ENCODE measurements around the gene HCN2. TPM values are rescaled to one million over a fixed set of nuclear protein-coding genes. Genes with fewer than 3 reads are reported as not detected.
"Not testable (repeated sequence)": the region's sequence is repeated elsewhere in the genome, so short reads cannot be mapped to it uniquely, and the experiment has no call there.

The HCN2 gene
- total RNA-seq, 2 donors from 2014 or later = 0.14 to 8.5 TPM

DNA sequence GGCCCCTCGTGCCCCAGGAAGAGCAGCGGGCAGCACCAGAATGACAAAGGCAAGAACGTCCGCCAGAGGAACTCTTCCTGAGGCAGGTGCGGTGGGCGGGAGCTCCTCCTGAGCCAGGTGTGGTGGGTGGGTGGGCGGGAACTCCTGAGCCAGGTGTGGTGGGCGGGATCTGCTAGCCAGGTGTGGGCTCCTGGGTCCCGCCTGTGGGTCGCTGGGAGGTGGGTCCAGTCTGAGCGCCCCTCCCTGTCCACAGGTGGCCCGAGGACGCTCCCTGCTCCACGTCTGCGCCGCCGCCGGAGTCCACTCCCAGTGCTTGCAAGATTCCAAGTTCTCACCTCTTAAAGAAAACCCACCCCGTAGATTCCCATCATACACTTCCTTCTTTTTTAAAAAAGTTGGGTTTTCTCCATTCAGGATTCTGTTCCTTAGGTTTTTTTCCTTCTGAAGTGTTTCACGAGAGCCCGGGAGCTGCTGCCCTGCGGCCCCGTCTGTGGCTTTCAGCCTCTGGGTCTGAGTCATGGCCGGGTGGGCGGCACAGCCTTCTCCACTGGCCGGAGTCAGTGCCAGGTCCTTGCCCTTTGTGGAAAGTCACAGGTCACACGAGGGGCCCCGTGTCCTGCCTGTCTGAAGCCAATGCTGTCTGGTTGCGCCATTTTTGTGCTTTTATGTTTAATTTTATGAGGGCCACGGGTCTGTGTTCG lies 7.0 kb upstream of the HCN2 start:
- H3K27me3 ChIP-seq (replicated peaks; ENCODE audit: insufficient read depth) = no peaks in the 10 kb centered on the region
- peaks cover 11 to 21% of the 10 kb centered on the region in 2 donors for H3K36me3 ChIP-seq
- intact Hi-C loops (cut with DNase I) = loop anchor here (2.0 kb wide), 1 partner anchor 64 kb away; no protein-coding TSS in a partner anchor
- TF ChIP-seq CTCF (IDR thresholded peaks at IDR 0.05) (no peak), POLR2AphosphoS5 (IDR thresholded peaks at IDR 0.05) (no peak), POLR2A (IDR thresholded peaks at IDR 0.05) (no peak)
- H3K4me3 ChIP-seq = no peak overlapping the region
- H3K9me3 ChIP-seq = no peaks in the 10 kb centered on the region
- whole genome bisulfite sequencing = 88% methylated on average over 31 of the region's 31 CpGs
- no peak for DNase-seq (ENCODE audit: low spot score)
- no peak overlapping the region for H3K27ac ChIP-seq
- H3K4me1 ChIP-seq (replicated peaks) = no peaks in the 10 kb centered on the region

GRCh38 chr19:583198-583967 lies 6.3 kb upstream of the HCN2 start:
- no peak overlapping the region for H3K27ac ChIP-seq
- no peaks in the 10 kb centered on the region for H3K9me3 ChIP-seq
- WGBS = 84% methylated on average over 26 of the region's 27 CpGs
- peaks cover 5% of the 10 kb centered on the region for H3K4me1 ChIP-seq (replicated peaks)
- H3K27me3 ChIP-seq (replicated peaks; ENCODE audit: insufficient read depth) = no peaks in the 10 kb centered on the region
- no peak overlapping the region for H3K4me3 ChIP-seq
- H3K36me3 ChIP-seq = peaks cover 11 to 21% of the 10 kb centered on the region in 2 donors
- intact Hi-C loops (cut with DNase I) = loop anchor here (2.0 kb wide), 1 partner anchor 63 kb away; no protein-coding TSS in a partner anchor
- TF ChIP-seq CTCF (IDR thresholded peaks at IDR 0.05) (no peak), POLR2AphosphoS5 (IDR thresholded peaks at IDR 0.05) (no peak), POLR2A (IDR thresholded peaks at IDR 0.05) (no peak)
- DNase-seq (ENCODE audit: low spot score) = no peak

DNA sequence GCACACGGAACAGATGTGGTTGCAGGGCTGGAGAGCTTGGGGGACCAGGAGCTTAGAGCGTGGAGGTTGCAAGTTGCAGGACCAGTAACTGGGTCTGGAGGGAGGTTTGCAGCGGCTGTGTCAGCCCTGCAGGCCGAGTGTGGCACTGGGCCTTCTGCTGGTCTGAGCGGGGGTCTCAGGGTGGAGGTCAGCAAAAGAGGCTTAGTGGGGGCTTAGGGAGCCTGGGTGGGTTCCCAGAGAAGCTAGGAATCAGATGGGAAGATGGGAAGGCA lies 5.8 kb upstream of the HCN2 start:
- peaks cover 11 to 21% of the 10 kb centered on the region in 2 donors for H3K36me3 ChIP-seq
- no peak overlapping the region for H3K27ac ChIP-seq
- intact Hi-C loops (cut with DNase I) = loop anchor here (2.0 kb wide), 1 partner anchor 63 kb away; no protein-coding TSS in a partner anchor
- TF ChIP-seq POLR2A (IDR thresholded peaks at IDR 0.05) (no peak), CTCF (IDR thresholded peaks at IDR 0.05) (no peak), POLR2AphosphoS5 (IDR thresholded peaks at IDR 0.05) (no peak)
- DNase-seq (ENCODE audit: low spot score) = no peak
- WGBS = 78% methylated on average over 5 of the region's 5 CpGs
- no peak overlapping the region for H3K4me3 ChIP-seq
- no peaks in the 10 kb centered on the region for H3K9me3 ChIP-seq
- H3K27me3 ChIP-seq (replicated peaks; ENCODE audit: insufficient read depth) = no peaks in the 10 kb centered on the region
- H3K4me1 ChIP-seq (replicated peaks) = peaks cover 5% of the 10 kb centered on the region

GRCh38 chr19:584240-585001 lies 5.3 kb upstream of the HCN2 start:
- peak; percentile 54 to 74 (median 63) for TF ChIP-seq CTCF (IDR thresholded peaks at IDR 0.05)
- TF ChIP-seq POLR2AphosphoS5 (IDR thresholded peaks at IDR 0.05) = no peak
- Histone ChIP-seq H3K27me3 (replicated peaks; ENCODE audit: insufficient read depth) (no peaks in the 10 kb centered on the region), H3K36me3 (peaks cover 11 to 21% of the 10 kb centered on the region in 2 donors), H3K9me3 (no peaks in the 10 kb centered on the region), H3K4me1 (replicated peaks) (peaks cover 5% of the 10 kb centered on the region), H3K4me3 (no peak overlapping the region), H3K27ac (no peak overlapping the region)
- intact Hi-C loops (cut with DNase I) = no loop called here
- 14% methylated on average over 31 of the region's 38 CpGs for WGBS
- DNase-seq (ENCODE audit: low spot score) = no peak

GRCh38 chr19:585146-585545 lies 4.5 kb upstream of the HCN2 start:
- H3K36me3 ChIP-seq = peaks cover 11 to 21% of the 10 kb centered on the region in 2 donors
- H3K9me3 ChIP-seq; intact Hi-C loops (cut with DNase I); H3K27ac ChIP-seq; DNase-seq (ENCODE audit: low spot score); H3K27me3 ChIP-seq (replicated peaks; ENCODE audit: insufficient read depth); H3K4me3 ChIP-seq; H3K4me1 ChIP-seq (replicated peaks): not testable (repeated sequence)
- 86% methylated on average over 34 of the region's 34 CpGs for WGBS

Data from prostate gland (tissue), 2 donors.